GM18519 (cell line): ENCODE results near the gene MEF2A.
"Not testable (repeated sequence)": the region's sequence is repeated elsewhere in the genome, so short reads cannot be mapped to it uniquely, and the experiment has no call there.

ENCODE experiments used
- ATAC-seq: cut with Tn5 transposase; IDR thresholded peaks from one replicate; pipeline ENCODE4 v1.9.1; 2021; ENCODE audit warnings: mild to moderate bottlenecking, moderate library complexity; ENCODE audit not compliant: unreplicated experiment, low FRiP score

The MEF2A gene

DNA sequence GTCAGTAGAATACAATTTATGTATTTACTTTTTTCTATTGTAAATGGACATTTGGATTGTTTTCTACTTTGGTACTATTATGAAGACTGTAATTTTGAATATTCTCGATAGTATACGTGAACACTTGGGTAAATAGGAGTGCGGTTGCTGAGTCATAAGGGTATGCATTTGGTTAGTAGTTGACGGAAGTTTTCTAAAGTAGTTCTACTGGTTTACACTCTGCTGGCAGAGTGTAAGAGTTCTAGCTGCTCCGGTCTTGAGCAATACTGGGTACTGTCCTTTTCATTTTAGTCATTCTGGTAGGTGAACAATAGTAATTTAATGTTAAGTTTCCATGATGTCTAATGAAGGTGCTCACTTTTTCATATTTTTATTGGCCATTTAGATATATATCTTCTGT lies 70.0 kb downstream of the MEF2A start:
- peak; percentile 44 for ATAC-seq

GRCh38 chr15:99644913-99645542 lies 79.2 kb downstream of the MEF2A start:
- no peak for ATAC-seq

GRCh38 chr15:99645543-99645935 lies 79.8 kb downstream of the MEF2A start:
- ATAC-seq: no peak

DNA sequence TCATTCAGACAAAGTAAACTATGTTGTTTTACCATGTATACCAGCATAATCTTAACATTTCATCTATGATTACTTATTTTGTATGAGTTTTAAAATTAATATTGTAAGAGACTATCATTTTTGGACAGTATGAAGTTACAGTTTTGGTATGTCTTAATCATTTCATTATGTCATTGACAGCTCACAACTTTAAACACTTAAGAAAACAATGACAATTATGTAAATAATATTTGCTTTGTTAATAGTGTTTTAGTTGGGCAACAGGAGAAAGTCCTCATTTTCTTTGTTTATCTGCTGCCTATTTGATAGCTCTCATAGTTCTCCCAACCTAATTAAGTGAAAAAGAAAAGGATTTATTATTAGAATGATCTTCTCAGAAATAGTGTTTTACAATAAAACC lies 80.2 kb downstream of the MEF2A start:
- ATAC-seq: no peak

DNA sequence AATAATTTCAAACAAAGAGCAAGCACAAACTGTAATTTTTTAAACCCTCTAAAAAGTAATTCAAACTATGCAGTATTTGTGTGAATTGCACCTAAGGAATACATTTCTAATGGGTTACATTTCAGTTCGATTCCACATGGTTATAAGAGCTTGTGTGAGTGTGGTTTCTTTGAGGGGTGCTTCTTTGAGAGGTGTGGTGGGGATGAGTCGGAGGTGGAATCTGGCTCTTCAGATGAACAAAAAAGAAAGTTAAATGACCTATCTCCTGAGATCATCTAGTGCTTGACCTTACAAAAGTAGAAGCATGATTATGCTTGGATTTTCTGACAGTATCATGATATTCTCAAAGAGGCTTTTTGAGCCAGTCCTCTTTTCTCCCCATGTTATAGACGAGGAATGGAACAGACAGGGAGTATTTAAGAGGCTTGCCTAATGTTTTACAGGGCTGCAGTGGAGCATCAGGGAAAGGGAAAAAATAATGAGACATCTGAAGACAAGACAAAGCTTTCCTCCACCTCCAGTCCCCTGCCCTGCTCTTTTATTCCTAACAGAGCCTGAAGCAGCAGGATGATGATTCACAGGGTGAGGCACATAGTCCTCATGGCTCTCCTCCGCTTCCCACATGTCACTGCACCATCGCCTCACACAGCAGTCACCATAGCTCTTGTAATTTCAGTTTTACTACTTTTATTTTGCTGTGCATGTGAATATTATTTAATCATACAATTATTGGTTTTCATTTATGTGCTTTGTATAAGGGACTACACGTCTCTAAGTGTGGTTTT lies 85.4 kb downstream of the MEF2A start:
- ATAC-seq: no peak

DNA sequence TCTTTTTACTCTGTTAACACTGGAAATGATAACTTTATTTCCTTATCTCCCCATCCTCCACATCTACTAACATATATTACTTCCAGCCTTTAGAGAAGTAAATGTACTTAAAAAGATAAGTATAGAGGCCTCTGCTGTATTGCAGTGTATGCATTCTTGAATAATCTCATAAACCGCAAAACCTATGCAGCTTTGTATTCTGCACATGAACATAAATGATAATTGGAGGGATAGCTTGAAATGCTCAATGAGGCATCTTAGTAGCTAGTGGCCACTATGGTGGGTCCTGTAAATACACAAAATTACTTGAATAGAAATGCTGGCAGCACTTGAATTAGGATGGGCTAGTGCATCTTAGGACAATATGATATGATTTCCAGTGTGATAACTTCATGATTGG lies 90.4 kb downstream of the MEF2A start:
- ATAC-seq: no peak

- no peak for ATAC-seq
These were observed 92.2 kb downstream of the MEF2A start for GRCh38 chr15:99657996-99658395.

GRCh38 chr15:99662903-99663302 lies 97.1 kb downstream of the MEF2A start:
- ATAC-seq: no peak

DNA sequence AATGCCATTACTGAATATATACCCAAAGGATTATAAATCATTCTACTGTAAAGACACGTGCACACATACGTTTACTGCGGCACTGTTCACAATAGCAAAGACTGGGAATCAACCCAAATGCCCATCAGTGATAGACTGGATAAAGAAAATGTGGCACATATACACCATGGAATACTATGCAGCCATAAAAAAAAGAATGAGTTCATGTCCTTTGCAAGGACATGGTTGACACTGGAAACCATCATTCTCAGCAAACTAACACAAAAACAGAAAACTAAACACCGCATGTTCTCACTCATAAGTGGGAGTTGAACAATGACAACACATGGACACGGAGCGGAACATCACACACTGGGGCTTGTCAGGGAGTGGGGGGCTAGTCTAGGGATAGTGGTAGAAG lies 100.3 kb downstream of the MEF2A start:
- not testable (repeated sequence) for ATAC-seq

GRCh38 chr15:99668533-99669182 lies 102.9 kb downstream of the MEF2A start:
- ATAC-seq: no peak

GRCh38 chr15:99669250-99669649 lies 103.5 kb downstream of the MEF2A start:
- no peak for ATAC-seq

- no peak for ATAC-seq
These were observed 106.3 kb downstream of the MEF2A start for GRCh38 chr15:99671926-99672635.

DNA sequence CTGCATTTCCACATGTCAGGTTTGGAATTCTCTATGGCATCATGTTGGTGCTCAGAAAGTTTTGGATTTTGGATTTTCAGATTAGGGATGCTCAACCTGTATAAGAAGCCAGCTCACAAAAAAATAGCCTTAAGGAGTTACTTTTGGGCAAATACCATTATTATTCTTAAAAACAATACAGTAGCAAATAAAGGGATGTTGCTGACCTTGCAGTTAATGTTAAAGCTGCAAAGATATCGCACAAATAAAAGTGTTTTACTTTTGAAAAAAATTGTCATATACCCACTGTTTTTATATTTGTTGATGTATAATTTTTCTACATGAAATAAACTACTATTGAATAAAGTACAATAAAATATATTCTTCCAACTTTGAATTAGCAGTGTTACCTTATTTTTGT lies 107.3 kb downstream of the MEF2A start:
- ATAC-seq: no peak

- ATAC-seq: no peak
These were observed 108.5 kb downstream of the MEF2A start for GRCh38 chr15:99674279-99674678.

DNA sequence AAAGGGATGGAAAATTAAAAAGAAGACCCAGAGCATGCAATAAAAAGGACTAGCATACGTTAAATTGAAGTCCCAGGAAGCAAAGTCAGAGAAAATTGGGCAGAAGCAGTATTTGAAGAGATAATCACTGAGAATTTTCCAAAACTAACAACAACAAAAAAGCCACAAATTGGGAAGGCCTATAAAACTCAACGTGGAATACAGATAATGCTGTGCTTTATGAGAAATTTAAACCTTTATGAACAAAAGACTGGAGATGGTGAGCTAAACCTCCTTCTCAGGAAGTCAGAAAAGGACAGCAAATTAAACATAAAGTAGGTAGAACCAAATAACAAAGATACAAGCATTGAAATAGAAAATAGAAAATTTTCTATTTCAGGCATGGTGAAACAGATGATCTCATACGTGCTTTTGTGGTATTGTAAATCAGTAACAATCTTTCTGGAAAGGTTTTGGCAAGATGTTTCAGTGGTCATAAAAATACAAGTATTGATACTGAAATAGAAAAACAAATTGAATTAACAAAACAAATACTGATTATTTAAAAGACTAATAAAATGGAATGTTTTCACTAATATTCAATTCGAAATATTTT lies 111.9 kb downstream of the MEF2A start:
- ATAC-seq: peak; percentile 45

DNA sequence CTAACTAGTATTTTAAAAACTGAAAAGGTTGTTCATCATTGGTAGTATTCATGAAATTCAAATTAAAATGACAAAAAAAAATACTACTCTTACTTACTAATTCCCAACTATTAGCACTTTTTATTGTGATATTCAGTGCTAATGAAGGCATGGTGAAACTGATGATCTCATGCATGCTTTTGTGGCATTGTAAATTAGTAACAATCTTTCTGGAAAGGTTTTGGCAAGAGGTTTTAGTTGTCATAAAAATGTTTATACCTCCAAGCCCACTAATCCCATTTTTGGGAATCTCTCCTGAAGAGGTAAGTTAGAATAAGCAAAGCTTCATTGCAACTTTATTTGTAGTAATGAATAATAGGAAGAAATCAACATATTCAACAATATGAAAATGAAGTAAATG lies 114.5 kb downstream of the MEF2A start:
- no peak for ATAC-seq

DNA sequence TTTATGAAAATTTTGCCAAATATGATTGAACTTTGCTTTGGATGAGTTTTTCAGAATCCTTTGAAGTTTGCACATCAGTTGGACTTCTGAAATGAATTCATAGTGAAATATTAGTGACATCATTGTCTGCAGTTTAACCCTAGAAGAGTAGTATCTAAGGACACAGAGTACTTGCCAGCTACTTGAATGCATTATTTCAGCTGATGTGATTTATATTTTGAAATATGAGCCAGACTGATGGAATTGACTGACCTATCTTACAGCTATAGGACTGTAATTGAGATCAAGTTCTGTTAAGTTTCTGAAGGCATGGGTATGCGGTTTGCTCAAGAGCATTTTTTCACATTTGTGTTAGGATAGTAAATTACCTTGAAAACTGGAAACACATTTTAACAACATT lies 116.2 kb downstream of the MEF2A start:
- no peak for ATAC-seq

DNA sequence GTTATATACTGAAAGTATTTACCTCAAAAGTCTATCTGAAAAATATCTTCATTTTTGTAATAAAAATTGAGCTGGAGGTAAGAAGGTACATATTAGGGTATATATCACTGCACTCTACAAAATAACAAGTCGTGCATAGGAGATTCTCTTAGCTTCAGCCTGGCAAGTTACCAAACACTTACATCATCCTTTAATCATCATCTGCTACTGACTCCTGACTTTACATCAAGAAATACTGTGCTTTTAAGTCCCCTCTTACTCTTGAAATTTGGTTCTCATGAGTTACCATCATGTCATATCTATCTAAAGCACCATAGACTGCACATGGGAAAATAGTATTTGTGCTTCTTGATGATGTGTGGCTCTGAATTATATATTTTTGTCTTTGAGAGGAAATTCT lies 116.7 kb downstream of the MEF2A start:
- ATAC-seq: no peak

DNA sequence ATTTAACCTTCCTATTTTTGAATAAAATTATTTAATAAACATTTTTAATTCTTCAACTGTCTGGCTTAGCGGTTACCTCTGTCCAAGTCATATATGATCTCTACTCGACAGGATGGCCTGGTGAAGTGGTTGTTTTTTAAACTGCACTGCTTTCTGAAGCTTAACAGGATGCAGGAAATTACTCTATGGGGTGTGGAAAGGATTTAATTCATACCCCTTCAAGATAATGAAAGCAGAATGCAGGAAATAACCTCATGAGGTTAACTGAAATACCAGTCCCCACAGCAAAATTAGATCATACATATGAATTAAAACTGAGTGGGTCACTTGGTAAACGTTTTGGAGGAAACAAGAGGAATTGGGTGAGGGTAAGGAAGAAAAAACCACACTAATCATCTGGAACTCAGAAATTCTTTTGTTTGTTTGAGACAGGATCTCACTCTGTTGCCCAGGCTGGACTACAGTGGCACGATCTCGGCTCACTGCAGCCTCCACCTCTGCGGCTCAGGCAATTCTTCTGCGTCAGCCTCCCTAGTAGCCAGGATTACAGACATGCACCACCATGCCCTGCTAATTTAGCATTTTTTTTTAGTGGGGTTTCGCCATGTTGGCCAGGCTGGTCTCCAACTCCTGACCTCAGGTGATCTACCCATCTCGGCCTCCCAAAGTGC lies 117.4 kb downstream of the MEF2A start:
- ATAC-seq: no peak

DNA sequence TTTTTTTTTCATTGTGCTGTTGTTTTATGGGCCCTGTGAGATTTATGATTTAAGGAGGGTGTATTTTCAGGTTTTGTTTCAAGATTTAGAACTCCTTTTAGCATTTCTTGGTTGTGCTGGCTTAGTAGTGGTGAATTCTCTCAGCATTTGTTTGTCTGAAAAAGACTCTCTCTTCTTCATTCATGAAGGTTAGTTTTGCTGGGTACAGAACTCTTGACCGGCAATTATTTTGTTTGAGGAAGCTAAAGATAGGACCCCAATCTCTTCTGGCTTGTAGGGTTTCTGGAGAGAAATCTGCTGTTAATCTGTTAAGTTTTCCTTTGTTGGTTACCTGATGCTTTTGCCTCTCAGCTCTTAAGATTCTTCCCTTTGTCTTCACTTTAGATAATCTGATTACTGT lies 120.5 kb downstream of the MEF2A start:
- no peak for ATAC-seq
